Islet precursor cell (in vitro differentiated cells): Measurements from ENCODE around the gene PALLD.

ENCODE experiments used
- DNase-seq: peaks from one replicate; pipeline ENCODE4 v3.0.0-alpha.2; 2018

The PALLD gene

GRCh38 chr4:168593399-168593798, 96.5 kb downstream of the PALLD start:
- no peak for DNase-seq

GRCh38 chr4:168594121-168594520, 97.3 kb downstream of the PALLD start:
- DNase-seq = no peak

DNA sequence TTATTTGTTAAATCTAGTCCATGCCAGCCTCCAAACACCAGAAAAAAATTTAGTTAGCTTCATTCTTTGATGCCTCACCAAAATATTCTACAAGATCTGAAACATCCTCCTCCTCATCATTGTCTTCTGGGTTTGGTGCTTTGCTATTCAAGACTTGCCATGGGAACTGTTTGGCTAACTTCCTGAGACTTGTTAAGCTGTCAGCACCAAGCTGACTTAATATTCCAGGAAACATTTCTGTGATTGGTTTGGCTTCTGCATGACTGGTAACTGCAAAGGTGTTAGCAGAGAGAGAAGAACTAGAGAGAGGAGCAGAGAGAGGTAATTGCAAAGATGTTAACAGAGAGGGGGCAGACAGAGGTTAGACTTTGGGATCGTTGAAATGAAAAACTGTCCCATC, 101.3 kb downstream of the PALLD start:
- no peak for DNase-seq

GRCh38 chr4:168600796-168601583, 104.1 kb downstream of the PALLD start:
- DNase-seq = no peak

- DNase-seq = peak; percentile 73
These were observed 105.0 kb downstream of the PALLD start for GRCh38 chr4:168601899-168602298.

- peak; percentile 92 for DNase-seq
These were observed 107.9 kb downstream of the PALLD start for GRCh38 chr4:168604496-168605373.

GRCh38 chr4:168605411-168605810, 108.6 kb downstream of the PALLD start:
- peak; percentile 91 for DNase-seq

DNA sequence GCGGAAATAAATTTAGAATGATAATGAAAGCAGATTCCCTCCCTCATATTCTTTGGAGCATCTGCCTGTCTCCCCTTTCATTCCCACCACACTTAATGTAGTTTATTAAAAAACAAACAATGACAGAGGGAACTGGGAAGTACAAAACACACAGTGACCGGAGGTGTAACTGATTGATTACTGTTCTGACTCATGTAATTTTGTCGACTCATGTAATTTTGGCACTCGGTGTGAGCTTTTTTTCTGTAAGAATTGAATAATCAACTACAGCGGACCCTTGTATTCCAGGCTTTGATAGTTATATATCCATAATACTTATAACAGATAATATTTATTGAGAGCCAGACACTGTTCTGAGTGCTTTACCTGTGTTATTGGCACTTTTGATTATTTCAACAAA, 110.4 kb downstream of the PALLD start:
- no peak for DNase-seq

DNA sequence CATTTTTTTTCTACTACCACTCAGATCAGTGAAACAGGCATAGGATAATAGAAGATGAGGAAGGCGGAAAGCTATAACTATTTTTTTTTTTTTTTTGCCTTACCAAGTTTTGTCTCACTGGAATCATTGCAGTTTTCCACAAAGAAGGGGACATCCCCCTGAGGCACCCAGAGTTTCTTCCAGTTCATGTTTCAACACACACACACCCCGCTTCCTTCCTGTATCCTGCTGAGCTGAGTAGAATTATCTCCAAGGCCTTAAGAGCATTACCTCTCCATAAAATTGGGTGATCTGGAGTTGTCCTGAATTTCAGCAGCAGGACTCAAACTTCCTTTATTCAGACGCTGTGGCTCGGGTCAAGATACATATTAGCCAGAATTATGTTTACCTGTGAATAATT, 111.9 kb downstream of the PALLD start:
- no peak for DNase-seq

DNA sequence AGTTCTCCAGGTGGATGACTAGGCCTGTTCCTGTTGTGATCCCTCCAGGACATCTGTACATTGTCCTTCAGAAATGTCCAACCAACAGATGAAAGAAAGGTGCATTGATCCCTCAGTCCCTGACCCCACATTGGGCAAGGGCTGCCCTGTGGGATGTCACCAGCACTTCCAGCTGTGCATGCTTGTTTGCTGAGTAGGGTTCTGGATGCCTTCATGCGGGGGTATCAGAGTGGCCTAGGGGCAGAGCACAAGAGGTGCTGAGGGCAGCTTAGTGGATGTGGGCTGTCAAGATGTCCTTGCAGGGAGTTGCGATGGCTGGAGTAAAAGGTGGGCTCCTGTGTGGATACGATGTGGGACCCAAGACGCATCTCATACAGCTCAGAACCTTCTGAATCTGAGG, 112.5 kb downstream of the PALLD start:
- DNase-seq = no peak

DNA sequence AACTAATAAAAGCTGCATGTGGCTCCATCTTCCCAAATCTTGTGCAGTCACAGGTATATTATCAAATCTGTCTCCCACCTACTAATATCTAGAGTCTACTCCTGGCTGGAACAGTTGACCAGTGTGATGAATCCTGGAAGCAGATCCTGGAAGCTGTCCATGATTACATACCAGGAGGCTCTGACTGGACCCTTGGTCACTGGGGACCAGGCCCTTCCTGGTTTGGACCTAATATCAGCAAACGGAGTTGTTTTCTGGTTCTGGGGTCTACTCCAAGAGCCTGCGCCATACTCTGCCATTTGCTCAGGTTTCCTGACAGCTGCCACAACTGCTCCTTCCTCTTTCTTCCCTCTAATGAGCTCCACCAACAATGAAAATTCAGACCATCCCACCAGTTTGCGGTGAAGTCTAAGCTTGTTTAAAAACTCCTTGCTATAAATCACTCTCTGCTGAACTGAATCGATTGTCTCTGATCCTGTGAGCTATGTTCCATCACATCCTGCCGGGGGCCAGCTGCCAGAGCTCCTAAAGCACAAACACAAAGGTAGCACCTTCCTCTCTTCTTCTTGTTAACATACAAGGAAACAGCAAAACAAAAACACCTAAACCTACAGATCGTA, 114.2 kb downstream of the PALLD start:
- DNase-seq = no peak

- DNase-seq = no peak
These were observed 115.7 kb downstream of the PALLD start for GRCh38 chr4:168612450-168613135.

- DNase-seq = no peak
These were observed 117.0 kb downstream of the PALLD start for GRCh38 chr4:168613869-168614268.

DNA sequence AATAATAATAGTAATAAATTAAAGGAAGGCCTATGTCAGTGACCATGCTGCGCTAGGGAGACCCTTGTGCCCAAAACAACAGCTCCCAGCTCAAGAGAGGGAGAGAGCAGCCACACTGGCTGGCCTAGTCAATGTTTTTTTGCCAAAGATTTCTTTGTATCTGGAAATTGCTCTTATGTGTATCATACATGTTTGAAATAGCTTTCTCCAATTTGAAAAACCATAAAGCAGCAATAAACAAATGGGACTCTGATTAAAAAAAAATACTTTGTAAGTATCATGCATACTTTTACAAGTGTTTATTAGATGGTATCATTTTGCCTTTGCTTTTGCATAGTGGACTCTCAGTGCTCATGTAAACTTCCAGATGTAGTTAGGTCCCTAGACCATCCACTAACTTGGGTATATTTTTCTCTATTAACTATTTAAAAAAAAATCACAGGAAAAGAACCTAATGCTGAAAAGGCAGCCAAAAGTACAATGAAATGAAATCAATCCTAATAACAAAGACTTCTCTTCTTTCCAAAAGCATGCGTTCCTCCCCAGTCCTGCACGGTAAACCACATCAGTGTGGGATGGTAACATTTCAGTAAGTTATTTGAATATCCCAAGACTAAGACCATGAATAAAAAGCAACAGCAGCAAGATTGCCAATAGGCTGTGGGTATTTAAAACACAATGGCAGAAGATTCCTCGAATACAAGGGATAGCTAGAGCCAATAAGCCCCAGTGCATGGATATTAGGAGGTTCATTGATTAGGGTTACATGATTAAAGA, 117.6 kb downstream of the PALLD start:
- no peak for DNase-seq

DNA sequence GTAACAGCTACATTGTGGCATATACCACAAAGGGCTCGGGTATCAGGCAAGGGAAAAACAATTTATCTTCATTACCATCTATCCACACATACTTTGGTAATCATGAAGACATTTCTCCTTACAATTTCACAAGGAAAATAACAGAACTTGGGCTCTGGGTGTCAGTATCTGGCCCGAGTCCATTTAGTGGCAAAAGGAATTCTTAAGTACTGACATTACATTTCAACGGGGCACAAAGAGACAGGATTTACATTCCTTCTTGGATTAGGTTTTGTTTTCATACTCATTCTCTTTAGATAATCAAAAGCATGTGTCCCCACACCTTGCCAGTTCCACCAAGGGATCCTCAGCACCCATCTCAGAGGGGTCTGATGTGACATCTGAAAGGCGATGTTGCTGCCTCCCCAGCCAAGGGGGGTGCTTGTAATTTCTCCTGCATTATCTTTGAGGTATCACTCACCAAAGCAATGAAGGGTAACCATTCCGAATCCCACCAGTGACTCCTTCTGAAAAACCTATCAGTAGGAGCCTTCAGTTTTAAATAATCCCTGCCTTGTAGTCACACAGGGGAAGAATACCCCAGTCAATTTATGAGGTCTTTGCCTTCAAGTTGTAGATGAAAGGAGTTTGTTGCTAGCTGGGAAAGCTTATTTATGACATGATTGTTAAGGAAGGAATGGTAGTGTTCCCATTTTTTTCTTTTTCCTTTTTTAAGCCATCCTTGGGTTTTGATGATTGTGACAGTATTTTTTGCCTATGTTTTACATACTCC, 118.6 kb downstream of the PALLD start:
- no peak for DNase-seq

- DNase-seq = no peak
These were observed 121.9 kb downstream of the PALLD start for GRCh38 chr4:168618577-168619265.

DNA sequence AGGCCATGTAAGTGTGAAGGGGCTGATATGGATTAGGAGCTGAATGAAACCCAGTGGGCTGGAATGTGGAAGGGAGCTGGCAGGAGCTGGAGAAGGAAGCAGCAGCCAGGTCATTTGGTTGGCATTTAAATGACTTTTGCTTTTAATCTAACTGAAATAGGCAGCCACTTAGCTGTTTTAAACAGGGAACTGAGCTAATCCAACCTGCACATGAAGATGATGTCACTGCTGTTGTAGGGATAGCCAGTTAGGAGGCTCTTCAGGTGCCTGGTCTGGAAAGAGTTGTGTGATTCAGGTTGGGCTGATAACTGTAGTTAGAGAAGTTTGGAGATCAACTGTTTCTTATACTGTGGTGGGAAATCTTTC, 122.4 kb downstream of the PALLD start:
- DNase-seq = peak; percentile 74

- no peak for DNase-seq
These were observed 125.1 kb downstream of the PALLD start for GRCh38 chr4:168621806-168622589.

- peak; percentile 76 for DNase-seq
These were observed 125.7 kb downstream of the PALLD start for GRCh38 chr4:168622600-168622999.

DNA sequence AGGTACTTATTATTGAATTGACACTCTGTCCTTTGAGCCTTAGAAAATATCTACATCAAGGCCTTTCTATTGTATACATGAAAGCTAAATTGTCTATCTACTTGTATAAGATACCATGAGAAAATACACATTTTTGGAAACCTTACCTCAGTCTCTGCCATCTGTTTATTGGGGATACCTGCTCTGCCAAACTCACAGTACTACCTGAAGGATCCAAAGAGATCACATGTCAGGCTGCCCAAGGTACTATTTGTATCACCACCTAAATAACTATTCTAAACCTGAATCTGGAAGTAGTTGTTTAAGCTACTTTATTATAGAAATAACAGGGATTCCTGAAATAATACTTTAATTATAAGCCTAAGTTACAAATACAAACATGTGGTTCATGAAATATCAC, 126.2 kb downstream of the PALLD start:
- DNase-seq = no peak
